Mesenteric fat pad (tissue), 1 donor: ENCODE measurements around the gene FIGN. TPM values are rescaled to one million over a fixed set of nuclear protein-coding genes. Genes with fewer than 3 reads are reported as not detected.

Experiments used
- DNase-seq: peaks from one replicate; pipeline ENCODE4 v3.0.0-alpha.2; 2020; ENCODE audit warnings: low spot score
- total RNA-seq: library from RNA; stranded (reverse); fragmentation: NEBNext Ultra II Directional; extraction: Animal tissue kit (Norgen Biotek cat#: 25700); gene quantifications from one replicate; pipeline ENCODE4 v1.2.1, GENCODE V29; 2021
- donor health status: DM: yes; HTN: yes; CAD: no.

Gene FIGN
- total RNA-seq, 1 donor from 2014 or later = 10.3 TPM

DNA sequence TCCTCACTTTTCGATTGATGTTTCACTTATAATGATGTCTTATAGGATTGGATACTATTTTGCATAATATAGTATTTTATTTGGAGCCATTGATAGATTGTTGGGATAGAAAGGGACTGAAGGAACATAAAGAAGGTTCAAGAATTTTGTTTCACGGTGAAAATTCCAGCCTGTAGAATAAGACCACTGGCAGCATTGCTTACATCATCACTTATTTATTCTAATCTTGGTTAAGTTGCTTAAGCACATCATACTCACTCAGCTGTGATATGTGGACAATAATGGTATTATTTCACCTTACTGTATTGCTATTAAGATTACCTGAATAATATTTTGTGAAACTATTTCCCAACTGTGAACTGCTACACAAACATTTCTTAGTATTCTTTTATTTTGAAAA is 118.3 kb downstream of the FIGN start:
- no peak for DNase-seq

DNA sequence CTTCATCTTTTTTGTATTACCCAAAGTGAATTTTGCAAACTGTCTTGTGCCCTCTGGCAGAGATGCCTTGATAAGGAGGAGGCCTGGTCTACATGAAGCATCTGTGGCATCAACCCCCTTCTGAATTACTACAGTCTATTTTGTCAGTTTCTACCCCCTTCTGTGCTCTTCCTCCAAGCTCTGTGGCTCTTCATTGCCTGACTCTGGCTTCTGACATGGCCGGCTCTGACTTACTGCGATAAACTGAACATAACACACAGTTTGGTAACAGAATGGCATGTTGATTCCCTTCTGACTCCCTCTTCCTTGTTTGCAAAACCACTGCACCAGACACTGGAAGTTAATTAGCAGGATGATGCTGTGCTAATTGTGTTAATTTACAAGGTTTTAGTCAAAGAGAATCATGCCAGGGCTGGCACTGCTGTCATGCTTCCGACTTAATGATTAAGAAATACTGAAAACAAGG is 122.5 kb downstream of the FIGN start:
- DNase-seq = no peak

DNA sequence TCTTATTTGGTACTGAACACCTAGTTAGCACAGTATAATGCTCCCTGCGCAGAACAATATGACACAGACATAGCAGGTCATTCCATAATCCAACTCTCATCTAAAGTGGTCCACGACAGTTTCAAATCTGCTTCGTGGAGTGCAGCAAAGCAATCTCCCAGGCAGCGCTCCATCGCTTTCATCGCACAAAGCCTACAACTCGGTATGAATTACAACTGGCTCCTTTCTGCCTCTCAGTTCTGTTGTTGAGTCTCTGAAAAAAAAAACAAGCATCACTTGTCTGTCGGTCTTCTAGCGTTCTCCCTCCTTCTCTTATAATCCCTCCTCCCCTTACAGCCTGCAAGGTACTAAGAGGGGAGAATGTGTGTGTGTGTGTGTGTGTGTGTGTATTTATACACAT is 123.5 kb downstream of the FIGN start:
- DNase-seq = no peak

DNA sequence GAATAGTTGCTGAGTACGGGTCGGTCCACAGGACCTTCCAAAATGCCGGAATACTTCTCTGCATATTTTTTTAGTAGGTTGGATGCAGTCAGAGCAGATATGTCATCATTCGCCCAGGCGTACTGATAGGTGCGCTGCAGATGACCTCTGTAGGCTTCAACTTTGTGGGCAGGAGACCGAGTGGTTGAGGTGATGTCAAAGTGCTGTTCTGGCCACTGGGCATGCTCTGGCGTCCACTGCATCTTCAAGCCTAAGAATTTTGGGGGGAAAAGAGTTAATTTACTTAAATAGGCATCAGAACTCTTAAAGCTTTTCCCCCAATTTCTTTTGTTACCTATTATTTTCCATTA is 124.3 kb downstream of the FIGN start:
- DNase-seq = no peak

DNA sequence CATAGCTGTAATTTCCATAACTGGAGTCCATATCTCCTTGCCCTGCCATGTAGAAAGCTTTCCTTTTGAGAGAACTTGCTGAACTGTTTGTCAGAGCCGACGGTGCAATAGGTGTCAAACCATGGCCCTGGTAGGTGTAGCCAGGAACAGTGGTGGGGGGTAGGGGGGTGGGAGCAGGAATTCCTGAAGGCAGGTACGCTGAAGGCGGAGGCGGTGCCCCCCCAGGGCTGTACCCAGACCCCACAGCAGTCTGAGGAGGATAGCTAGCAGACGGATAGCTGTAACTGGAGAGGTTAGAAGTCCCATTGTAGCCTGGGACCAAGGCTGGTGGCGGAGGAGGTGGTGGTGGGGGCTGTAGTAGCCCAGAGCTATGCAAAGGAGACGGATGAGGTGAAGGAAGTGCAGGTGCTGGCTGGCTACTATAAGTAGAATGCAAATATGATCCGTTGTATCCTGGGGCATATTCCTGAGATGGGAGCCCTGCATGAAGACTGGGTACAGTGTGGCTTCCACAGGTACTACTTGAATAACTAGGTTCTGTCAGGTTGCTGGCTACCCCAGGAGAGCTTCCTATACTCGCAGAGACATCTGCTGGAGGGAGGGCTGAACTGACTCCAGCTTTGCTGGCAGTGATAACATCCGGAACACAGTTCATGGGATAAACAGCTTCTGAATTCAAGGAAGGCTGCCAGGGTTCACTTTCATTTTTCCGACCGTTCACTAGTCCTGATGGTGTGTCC is 124.8 kb downstream of the FIGN start:
- no peak for DNase-seq

DNA sequence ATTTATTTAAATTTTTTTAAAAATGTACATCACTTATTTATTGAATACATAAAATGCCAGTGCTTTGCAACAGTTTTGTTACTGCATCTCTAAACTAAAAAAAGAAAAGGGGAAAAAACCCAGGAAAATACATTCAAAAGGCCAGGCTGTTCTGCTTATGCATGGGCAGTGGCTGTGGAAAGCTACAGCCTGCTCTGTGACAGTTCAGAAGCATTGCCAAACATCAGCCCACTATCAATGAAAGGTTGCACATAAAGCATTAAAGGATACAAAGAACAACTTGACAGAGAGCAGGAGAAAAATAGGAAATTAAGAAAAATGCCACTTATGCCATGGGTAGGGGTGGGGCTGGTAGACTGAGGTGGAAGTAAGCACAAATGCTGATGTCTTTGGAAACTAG is 128.2 kb downstream of the FIGN start:
- no peak for DNase-seq

DNA sequence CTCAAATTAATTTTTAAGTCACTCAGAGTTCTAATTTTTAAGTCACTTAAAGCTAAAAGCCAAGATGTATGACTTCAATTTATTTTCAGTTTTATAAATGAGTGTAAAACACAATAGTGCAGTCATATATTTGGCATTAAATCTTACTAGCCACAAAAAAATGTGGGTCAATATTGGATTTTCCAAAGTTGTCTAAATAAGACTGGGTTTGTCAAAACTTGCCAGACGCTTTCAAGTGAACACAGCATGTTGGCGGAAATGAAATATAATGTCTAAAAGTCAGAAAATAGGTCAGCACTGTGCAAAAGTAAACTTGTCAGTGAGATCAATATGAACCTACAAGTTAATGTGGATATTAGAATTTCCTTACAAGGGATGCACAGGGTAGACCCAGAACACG is 128.9 kb downstream of the FIGN start:
- no peak for DNase-seq

DNA sequence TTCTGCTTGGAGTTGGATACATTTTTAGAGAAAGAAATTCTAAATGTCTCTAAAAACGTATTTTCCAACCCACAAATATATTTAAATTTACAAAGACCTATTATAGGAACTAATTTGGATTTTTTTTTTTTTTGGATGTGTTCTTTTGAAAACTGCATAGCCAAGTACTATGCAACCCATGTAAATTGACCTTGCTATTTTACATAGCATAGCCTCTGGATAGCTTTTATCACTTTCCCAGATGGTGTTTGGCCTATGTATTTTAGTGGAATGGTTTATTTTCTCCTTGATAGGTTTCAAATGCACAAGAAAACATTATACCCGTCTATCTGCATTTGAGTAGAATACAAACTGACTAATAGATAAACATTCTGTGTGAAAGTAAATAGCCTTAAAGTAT is 130.0 kb downstream of the FIGN start:
- DNase-seq = no peak

DNA sequence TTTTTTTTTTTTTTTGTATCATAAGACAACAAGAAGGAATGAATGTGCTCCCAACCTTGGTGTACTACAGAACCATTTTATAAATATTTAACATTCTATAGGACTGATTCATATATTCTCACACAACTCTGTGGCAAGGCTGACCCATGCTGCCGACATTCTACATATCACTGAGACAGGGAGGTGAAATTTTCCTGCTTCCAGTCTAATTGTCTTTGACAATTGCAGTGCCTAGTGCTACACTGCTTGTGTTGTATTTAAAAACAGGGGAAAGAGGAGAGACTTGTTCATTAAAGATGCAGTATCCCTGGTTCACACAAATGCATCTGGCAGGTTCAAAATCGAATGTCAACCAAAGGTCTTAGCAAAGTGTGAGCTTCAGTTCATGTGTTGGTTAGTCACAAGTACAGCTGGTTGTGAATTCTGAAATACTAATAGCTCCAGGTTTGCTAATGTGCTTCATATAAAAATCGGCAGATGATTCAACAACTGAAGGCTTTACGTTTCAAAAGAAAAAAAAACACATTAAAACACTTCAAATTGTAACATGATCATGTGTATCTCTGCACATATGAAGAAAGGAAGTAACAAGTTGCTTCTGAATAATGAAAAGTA is 130.8 kb downstream of the FIGN start:
- no peak for DNase-seq

DNA sequence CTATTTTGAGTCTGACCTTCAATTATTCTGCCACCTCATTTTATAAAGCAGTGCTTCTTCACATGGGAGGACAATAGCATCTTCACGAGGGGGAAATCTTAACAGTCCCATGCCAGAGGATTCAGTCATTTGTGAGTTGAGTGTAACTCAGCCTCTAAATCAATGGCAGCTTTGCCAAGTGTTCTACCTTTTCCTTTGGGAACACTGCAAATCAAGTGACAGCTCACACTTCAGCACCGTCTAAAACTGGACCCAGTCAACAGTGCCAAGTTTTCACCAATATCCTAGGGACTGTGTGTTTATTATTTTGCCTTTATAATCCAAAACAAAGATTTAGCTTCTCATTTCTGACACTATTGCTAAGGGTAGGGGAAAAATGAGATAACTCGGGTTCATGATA is 133.6 kb downstream of the FIGN start:
- no peak for DNase-seq

DNA sequence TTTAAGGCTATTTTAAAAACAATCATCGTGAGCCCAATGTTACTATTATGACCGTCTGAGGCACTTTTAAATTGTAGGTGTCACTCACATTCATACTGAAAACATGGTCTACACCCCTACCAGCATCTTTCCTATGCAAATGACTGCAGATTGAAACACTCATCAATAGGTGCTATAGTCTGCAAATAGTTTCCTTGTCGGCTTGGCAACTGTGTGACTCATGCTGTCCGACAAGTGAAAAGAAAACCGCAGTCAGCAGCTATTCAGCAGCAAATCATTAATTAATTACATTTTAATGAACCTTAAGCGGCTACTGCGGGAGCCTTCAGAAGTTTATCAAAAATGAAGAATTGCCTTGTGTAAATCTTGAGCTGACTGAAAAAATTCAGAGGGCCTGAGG is 134.4 kb downstream of the FIGN start:
- DNase-seq = no peak

DNA sequence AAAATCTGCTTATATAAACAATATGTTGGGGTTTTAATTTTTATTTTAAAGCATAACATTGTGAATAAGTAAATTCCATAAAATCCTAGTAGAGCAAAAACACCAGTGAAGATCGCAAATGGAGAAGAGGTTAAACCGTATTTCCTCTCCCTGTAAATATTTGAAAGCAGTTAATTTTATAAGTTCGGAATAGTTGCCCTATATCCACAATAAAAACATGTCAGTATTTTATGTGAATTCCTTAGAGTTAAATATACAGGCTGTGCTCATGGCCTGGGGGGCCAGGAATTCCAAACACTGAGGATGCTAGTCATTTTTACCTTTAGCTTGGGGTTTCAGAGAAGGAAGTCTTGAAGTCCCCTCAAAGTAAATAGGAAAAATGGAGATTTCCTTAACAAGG is 135.0 kb downstream of the FIGN start:
- DNase-seq = no peak

DNA sequence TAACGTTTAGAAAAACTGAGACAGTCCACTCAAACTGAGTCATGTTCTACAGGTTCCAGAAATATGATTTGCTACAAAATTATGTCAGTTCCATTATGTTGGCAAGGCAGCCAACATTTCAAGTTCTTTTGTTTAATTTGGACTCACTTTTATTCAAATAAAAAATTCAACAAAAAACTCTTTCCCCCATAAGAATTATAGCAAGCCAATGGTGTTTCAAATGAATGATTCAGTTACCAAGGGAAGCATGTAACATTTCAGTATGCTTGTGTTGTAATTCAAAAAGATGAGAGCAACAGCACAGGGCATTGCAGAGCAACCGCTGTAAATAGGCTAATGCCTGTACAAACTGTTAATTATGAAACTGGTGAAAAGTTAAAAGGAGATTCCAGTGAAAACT is 140.8 kb downstream of the FIGN start:
- no peak for DNase-seq

DNA sequence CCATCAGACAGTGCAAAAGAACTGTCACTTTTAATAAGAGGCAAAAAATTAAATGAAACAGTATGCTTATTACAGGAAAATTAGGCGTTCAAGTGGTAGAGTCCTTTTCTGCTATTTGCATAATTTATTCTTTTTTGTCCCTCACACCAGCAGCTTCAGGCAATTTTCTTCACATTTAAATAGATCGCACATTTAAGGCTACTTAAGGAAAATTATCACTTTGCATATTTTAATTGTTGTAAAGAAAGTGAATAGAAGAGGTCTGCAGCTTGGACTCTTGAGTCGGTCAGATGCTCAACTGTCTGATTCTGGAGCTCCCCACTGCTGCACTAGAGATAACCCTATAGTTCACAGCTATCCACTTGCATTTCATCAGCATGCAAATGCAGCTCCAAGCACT is 141.3 kb downstream of the FIGN start:
- no peak for DNase-seq

DNA sequence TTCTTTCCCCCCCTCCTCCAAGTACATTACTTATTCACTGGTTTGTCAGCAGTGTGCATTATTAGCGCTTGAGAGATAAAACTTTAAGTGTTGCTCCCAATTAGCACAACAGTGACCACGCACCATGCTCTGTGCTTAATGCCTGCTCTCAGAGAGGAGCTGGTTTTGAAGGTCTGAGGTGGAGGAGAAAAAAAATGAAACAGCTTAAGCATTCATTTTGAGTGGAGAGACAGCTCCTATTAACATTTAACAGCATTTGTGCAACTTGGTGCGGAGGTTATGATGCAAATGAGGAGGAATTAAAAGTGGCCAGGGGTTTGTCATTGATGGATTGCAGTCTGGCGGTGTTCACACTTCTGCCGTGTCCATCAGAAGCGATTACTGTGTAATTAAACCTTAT is 141.8 kb downstream of the FIGN start:
- DNase-seq = no peak

DNA sequence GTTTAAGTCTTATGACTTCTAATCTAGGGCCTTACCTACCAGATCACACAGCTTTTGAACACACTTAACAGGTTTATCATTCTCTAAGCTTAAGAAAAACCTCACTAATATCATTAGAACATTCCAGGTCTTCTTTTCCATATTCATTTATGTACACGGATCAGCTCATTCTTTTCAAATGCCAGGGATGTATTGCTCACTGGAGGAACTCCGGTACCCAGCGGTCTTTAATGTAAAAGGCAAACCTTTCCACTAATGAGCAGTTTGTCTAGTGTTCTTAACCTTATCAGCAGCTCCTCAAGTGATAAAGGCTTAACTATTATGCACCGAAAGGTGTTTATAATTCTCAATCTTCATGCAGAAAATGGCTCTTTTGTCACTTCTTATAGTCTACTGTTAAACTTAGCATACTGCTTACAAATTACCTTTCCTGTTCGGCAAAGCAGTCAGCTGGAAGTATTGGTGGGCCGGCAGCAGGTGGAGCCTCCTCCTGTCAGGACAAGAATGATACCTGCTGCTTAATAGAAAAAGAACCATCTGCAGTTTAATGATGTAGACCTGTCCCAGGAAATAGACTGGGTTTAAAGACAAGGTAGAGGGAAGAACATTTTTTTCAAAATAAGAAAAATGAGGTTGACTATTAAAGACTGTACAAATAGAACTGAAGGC is 142.7 kb downstream of the FIGN start:
- no peak for DNase-seq

DNA sequence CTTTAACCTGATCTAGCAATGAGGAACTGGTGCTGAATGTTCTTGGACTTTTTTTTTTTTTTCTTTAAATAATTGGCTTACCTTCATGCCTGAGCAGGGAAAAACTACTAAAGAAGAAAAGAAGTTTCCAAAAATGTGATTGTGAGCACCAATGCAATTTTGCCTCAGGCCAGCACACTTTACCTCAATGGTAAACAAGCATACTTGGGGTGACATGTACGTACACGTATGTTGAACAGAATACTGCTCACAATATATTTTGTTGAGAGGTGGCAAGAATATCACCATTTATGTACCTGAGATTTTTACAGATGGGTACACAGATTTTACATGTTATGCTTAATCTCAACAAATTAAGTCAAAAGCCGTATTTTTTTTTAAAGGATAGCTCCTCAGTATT is 144.3 kb downstream of the FIGN start:
- no peak for DNase-seq

DNA sequence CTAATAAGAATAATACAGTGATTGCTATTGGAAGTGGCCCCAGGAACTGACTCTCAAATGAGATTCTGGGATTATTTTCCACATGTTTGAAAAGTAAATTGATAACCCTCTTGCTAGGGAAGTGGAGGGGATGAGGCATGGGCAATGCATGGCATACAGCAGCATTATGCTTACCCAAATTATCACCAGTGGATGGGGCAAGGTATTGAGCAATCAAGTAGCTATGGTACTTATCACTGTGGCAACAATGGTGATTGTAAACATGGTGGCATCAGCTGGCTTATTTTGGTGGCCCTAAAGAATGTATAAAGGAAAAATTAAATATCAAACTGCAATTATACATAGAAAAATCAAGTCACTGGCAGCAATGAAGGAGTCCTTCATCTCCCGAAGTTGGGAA is 155.1 kb downstream of the FIGN start:
- no peak for DNase-seq

DNA sequence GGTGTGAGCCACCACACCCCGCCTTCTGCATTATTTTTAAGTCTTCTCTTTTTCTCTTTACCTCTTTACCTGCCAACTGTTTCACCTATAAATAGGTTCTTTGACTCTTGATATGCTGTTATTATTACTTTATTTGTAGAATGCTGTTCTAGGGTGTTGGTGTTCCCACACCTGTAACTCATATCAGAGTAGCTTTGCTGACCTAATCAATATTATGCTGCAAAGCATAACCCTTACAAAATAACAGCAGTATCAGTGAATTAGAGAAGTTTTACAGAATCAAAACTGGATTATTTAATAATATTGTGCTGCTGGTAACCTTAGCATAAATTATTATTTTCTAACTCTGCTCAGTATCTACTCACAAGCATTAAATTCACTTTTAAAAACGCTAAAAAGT is 161.5 kb downstream of the FIGN start:
- no peak for DNase-seq

DNA sequence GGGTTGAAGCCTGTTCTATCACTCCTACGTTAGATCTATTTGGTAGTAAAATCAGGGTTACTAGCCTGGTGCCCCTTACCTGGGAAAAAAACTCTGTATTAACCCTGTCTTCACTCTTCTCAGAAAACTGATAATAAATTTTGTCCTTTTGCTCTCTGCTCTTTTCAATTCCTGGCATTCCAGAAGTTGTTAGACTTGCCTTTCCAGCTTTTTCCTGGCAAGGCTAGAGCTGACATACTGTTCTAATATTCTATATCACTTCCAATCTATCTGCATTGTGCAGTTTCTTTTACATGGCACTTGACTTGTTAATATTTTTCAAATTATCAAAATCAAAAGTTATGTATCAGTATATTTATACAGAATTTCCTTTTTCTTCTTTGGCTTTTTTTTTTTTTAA is 162.2 kb downstream of the FIGN start:
- no peak for DNase-seq

DNA sequence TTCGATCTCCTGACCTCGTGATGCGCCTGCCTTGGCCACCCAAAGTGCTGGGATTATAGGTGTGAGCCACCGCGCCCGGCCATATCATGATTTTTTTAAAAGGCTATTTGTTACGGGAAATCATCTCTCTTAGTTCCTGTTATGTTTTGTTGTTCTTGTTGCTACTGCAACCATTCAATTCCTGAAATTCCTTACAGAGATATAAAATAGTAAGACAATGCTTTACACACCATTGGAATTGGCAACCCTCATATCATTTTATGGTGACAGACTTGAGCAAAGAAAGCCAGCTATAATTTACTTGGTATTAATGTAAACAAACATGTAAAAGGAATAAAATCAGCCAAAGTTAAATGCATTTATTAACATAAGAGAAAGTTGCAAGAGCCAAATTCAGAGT is 163.0 kb downstream of the FIGN start:
- DNase-seq = no peak

DNA sequence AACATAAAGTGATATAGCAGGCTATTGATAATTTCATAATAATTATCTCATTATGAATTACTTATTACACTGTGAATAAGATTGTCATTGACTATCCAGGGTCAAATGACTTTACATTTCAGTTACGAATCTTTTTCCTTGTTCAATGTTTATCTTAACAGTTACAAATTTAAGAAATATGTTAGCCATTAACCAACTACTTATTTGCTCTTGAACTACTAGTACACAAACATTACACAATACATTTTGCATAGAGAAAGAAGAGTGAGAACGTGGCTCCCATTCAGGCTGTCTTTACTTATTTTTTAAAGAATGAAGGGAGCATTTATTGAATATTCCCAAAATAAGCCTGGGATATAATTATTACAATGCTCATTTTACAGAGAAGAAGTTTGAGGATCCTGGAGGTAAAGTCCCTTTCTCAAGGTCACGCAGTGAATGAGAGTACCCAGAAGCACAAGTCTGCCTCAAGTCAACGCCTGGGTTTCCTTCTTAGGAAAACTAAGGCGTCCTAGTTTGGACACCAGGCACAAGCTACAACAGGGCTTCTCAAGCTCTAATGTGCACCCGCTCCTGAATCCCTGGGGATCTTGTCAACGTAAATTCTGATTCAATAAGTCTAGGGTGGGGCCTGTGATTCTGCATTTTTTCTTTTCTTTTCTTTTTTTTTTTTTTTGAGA is 164.2 kb downstream of the FIGN start:
- DNase-seq = no peak
